Rectal smooth muscle tissue (tissue), 1 donor: ENCODE measurements around the gene PRKCH.

Experiments
- H3K27ac ChIP-seq: one replicate; pipeline ENCODE4 v1.7.0; 2013; ENCODE audit warnings: low read depth, low read length, inconsistent platforms
- H3K27me3 ChIP-seq: one replicate; pipeline ENCODE4 v1.7.0; 2013; ENCODE audit warnings: low read length; ENCODE audit not compliant: control insufficient read depth, insufficient read depth
- H3K36me3 ChIP-seq: one replicate; pipeline ENCODE4 v1.7.0; 2013; ENCODE audit warnings: low read length; ENCODE audit not compliant: control insufficient read depth, insufficient read depth
- H3K4me1 ChIP-seq: one replicate; pipeline ENCODE4 v1.7.0; 2013; ENCODE audit warnings: low read length; ENCODE audit not compliant: control insufficient read depth, insufficient read depth
- H3K4me3 ChIP-seq: one replicate; pipeline ENCODE4 v1.7.0; 2013; ENCODE audit warnings: low read length
- H3K9ac ChIP-seq: one replicate; pipeline ENCODE4 v1.7.0; 2013; ENCODE audit warnings: low read length

Gene PRKCH

DNA sequence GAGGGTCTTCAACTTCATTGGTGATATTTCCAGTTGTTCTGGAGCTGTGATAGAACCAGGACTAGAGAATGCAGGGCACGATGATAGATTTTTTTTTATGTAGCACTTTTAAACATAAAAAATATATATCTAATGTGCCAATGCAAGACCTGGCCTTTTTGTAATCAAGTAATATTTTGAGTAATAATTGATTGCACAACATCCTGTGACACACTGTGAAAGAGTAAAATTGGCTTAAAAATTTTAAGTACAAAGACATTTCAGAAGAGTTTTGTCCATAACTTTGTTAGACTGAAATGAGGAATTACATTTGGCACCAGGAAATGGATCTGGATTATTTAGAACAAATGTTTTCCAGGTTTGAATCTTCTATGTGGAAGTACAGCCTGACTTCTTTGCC lies 22.1 kb downstream of the PRKCH start:
- Histone ChIP-seq H3K9ac (no peak overlapping the region), H3K36me3 (no peaks in the 10 kb centered on the region), H3K4me1 (no peaks in the 10 kb centered on the region)

DNA sequence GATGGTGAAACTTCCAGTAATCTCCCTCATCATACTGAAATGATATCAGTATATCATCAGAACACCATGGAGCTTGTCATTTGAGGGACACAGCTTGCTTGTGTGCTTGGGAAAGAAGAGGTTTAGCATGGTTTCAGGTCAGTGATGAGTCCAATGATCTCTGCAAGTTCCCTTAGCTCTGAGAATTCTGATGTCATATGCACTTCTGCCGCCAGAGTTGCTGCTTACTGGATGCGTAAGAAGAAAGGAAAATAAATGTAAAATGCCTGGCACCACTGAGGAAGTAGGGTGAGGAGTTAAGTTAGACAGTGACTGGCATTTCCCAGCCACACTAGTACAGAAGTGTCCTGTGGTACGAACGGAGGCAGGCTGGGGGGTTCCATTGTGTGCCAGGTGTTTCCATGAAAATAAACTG lies 22.6 kb downstream of the PRKCH start:
- Histone ChIP-seq H3K36me3 (no peaks in the 10 kb centered on the region), H3K4me3 (no peak overlapping the region), H3K9ac (no peak overlapping the region), H3K4me1 (no peaks in the 10 kb centered on the region), H3K27ac (no peak overlapping the region), H3K27me3 (no peaks in the 10 kb centered on the region)

More for the DNA sequence above, 22.1 kb downstream of the PRKCH start:
- Histone ChIP-seq H3K27ac (no peak overlapping the region), H3K4me3 (no peak overlapping the region), H3K27me3 (no peaks in the 10 kb centered on the region)

DNA sequence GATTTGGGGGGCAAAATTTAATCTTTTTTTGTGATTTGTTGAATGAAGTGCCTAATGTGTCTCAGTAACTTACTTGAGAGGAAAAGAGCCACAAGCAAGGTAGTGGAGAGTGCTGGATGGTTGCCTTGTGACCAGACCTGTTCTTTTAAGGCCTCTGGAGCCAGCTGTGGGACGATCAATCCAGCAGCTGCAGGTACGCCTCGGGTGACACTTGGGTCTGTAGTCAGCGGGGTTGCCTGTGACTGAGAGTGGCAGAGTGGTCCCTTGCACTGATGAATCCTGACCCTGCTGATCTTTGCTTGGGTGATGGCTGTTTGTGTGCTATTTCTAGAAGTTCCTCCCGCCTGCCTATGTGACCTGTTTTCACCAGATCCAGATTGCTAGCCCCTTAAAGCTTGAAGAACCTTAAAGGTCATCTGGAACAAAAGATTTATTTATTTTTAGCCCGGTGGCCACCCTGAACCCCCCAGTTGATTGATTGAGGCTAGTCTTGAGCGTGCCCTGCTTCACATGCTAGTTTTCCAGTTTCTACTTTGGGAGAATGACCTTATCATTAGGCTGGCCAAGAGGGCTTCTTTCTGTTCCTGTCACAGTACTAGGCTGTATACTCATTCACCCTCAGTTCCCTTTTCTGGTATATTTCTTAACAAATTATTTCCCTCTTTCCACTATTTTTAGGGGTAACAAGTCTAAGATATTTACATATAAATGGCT lies 23.2 kb downstream of the PRKCH start:
- Histone ChIP-seq H3K27me3 (no peaks in the 10 kb centered on the region), H3K4me1 (no peaks in the 10 kb centered on the region), H3K4me3 (no peak overlapping the region), H3K27ac (no peak overlapping the region), H3K9ac (no peak overlapping the region), H3K36me3 (no peaks in the 10 kb centered on the region)

DNA sequence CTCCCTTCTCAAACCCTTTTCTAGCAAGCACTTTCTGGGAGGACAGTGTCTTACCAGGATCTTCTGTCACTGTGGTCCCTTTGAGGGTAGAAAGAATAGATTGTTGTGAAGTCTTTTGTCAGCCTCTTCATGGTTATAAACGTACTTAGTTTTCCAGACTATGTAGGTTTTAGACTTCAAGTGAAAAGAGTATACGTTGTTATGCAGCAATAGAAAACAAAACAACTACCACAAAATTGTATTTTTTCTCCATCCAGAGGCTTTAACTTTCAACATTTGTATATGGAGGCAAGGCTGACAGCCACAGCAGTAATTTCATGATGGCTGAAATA lies 23.7 kb downstream of the PRKCH start:
- no peak overlapping the region for H3K4me3 ChIP-seq
- no peaks in the 10 kb centered on the region for H3K27me3 ChIP-seq
- no peak overlapping the region for H3K9ac ChIP-seq
- H3K36me3 ChIP-seq, result no peaks in the 10 kb centered on the region
- no peak overlapping the region for H3K27ac ChIP-seq
- no peaks in the 10 kb centered on the region for H3K4me1 ChIP-seq

DNA sequence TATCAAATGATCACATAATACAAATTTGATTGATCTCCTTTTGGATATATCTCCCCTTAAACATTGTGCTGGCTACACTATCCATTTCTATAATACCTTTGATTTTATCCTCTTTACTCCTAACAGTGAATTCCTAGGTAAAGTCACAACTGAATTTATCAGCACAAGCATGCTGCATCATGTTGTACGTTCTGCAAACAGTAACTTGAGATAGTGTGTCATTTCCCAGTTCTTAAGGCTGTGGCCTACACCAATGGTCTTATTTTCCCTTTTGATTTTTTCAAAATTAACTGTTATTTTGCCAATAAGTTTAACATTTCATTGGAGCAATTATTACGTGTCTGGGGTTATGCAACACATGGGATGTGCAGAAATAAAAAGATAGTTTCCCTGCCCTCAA lies 24.8 kb downstream of the PRKCH start:
- Histone ChIP-seq H3K9ac (no peak overlapping the region), H3K27ac (no peak overlapping the region), H3K4me1 (no peaks in the 10 kb centered on the region), H3K36me3 (no peaks in the 10 kb centered on the region), H3K27me3 (no peaks in the 10 kb centered on the region), H3K4me3 (no peak overlapping the region)

DNA sequence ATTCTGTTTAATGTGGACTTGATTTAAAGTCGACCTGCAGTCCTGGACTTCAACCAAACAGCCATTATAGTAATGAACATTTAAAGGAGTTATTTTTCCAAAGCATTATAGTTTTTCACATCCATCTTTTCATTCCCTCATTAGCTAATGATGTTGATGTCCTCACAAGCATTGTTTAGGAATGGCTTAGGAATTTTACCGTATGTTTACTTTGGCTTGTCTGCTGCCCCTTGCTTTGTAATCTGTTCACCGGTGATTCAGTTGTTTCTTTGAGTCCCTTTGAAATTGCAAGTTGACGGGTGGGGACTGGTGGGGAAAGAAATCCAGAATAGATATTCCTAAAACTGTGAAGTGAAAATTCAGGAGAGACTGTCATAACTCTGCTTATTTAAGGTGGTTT lies 25.4 kb downstream of the PRKCH start:
- H3K9ac ChIP-seq, result no peak overlapping the region
- H3K36me3 ChIP-seq, result no peaks in the 10 kb centered on the region
- H3K27me3 ChIP-seq, result no peaks in the 10 kb centered on the region
- no peak overlapping the region for H3K4me3 ChIP-seq
- H3K4me1 ChIP-seq, result no peaks in the 10 kb centered on the region
- H3K27ac ChIP-seq, result no peak overlapping the region

DNA sequence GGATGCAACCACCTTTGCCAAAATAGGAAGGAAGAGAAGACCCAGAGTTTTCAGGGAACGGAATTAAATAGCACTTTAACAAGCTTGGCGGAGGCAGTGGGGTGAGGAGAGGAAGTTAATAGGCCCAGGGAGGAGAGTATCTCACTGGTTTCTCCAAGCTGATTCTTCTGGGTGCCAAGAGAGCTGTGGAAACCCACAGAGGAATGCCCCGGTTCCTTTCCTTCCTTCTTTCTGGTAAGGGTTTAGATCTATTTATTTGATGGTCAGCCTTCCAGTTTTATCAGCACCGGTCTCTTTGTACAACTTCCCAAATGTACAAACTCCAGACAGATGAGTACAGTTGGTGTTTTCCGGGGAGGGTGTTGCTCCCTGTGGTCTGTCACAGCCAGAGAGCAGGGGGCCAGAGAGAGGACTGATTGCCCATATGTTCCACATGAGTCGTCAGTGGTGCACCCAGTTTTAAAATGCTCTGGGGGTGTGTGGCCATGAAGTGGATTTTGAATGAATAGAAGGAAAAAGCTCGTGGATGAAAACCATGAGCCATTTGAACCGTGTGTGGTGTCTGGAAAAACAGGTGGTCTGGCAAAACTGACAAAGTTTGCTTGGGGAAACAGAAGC lies 26.6 kb downstream of the PRKCH start:
- H3K4me3 ChIP-seq, result no peak overlapping the region
- no peaks in the 10 kb centered on the region for H3K36me3 ChIP-seq
- H3K9ac ChIP-seq, result no peak overlapping the region
- no peaks in the 10 kb centered on the region for H3K4me1 ChIP-seq
- H3K27ac ChIP-seq, result no peak overlapping the region
- no peaks in the 10 kb centered on the region for H3K27me3 ChIP-seq

DNA sequence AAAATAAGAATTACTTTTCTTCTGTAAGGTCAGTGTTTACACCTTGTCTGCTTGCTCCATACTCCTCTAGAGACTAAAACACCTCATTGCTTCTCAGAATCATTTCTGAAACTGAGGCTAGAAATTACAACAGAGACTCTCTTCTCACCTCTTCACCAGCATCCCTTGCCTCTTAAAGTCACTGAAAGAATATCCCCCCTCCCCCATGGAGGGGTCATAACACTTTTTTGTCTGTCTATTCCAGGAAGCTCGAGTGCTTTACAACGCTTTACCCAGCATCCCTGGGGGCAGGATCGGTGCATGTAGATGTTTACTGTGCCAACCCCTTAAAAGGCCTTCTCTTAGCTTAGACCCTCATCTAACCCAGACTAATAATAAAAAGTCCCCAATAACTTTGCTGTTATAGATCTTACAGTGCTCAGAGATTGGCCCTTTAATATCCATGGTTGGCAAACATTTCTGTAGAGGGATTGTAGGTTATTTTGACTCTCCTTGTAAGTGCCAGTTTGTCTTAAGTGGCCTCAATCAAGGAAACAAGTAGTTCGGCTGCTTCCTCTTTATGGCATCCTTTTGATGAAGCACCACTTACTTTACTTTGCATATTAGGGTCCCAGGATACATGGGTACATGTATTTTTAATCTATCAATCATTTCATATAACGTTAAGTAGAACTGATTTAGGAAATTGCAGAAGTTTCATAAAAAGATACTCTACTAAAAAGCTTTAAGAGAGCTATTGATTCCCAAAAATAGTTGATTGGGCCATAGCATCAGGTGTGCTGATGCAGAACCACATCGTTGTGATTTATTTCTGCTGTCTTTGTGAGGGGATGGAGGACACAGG lies 29.3 kb downstream of the PRKCH start:
- no peak overlapping the region for H3K4me3 ChIP-seq
- no peaks in the 10 kb centered on the region for H3K36me3 ChIP-seq
- H3K27me3 ChIP-seq, result no peaks in the 10 kb centered on the region
- no peak overlapping the region for H3K27ac ChIP-seq
- H3K9ac ChIP-seq, result no peak overlapping the region
- H3K4me1 ChIP-seq, result no peaks in the 10 kb centered on the region

DNA sequence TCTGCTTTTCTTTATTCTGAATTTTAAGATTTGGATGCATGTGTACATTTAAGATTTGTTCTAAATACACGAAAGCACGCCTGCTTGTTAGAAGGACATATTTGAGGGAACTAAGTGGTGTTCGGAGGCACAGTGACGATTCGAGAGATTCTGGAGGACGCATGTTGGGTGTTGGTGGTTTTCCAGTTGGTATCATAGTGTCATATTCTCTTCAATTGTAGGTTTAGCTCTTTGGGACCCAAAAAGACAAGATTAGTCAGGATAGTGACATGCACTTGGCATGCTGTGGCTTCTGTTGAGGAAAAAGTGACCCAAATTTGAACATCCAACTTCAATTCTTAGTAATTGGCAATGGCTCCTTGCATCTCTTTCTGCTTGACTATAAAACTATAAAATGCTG lies 30.1 kb downstream of the PRKCH start:
- Histone ChIP-seq H3K27ac (no peak overlapping the region), H3K36me3 (no peaks in the 10 kb centered on the region), H3K4me3 (no peak overlapping the region), H3K9ac (no peak overlapping the region), H3K4me1 (no peaks in the 10 kb centered on the region), H3K27me3 (no peaks in the 10 kb centered on the region)

DNA sequence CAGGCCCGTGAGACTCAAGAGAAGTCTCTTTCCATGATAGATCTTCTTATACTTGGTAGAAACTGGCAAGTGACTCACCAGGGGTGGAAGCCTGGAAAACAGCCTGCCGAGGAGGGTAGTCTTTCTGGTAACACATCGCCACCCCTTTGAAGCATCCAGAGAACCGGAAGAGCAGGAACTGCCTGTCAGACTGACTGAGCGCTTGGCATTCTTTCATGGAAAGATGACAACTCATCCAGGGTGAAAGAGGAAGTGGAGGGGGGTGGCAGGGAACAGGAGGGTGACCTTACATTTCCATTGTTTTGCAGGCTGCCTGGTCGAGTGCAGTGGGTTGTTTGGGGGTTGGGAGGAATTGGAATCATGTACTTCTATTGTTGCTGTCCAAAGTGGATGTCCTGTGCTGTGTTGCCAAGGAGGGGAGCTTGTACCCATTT lies 34.5 kb downstream of the PRKCH start:
- Histone ChIP-seq H3K27ac (no peak overlapping the region), H3K4me1 (no peaks in the 10 kb centered on the region), H3K36me3 (no peaks in the 10 kb centered on the region), H3K27me3 (no peaks in the 10 kb centered on the region), H3K9ac (no peak overlapping the region), H3K4me3 (no peak overlapping the region)

DNA sequence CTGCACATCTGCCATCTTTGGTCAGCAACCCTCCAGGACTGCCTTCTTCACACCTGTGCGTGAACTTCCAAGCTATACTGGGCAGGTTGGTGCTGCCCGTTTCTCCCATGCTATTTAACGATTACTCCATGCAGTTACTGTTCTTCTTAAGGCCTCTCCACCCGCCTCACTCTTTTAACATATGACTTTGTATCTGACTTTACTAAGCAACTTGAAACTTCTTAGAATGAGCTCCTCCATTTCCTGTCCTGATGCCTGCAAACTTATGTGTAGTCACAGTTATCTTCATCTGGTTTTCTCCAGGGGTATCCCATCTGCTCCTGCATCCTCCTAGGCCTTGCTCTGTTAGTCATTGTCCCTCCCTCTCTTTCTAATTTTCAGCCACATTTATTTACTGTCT lies 35.7 kb downstream of the PRKCH start:
- Histone ChIP-seq H3K27me3 (no peaks in the 10 kb centered on the region), H3K27ac (no peak overlapping the region), H3K4me1 (no peaks in the 10 kb centered on the region), H3K9ac (no peak overlapping the region), H3K36me3 (no peaks in the 10 kb centered on the region), H3K4me3 (no peak overlapping the region)

DNA sequence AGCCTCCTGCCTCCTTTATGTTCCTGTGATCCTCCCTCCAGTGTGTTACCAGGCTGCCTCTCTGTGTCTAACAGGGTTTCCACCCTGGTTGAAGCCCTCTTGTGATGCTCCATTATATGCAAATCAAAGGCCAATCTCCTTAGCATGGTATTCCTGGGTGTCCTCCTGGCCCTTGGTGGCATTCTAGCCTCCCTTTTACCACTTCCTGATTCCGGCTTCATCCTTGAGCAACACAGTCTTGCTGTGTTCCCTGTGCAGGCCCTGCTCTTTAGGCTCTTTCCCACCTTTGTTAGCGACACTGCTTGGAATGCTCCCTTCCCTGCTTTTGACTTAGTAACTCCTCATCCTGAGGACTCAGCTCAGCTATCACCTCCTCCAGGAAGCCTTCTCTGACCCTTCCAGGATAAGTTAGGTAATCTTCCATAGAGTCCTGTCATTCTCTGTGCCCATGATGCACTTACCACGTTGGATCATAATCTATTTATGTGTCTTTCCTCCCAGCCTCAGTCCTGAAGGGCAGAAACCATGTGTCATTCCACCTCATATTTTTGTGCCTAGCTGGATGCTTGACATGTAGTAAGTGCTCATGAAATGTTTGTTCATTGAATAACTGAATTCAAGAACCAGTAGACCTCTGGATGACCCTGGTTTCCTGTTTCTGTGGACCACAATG lies 37.3 kb downstream of the PRKCH start:
- Histone ChIP-seq H3K4me1 (no peaks in the 10 kb centered on the region), H3K4me3 (no peak overlapping the region), H3K36me3 (no peaks in the 10 kb centered on the region), H3K9ac (no peak overlapping the region), H3K27me3 (no peaks in the 10 kb centered on the region), H3K27ac (no peak overlapping the region)
